Measurements from ENCODE around the gene CAMSAP1.

DNA sequence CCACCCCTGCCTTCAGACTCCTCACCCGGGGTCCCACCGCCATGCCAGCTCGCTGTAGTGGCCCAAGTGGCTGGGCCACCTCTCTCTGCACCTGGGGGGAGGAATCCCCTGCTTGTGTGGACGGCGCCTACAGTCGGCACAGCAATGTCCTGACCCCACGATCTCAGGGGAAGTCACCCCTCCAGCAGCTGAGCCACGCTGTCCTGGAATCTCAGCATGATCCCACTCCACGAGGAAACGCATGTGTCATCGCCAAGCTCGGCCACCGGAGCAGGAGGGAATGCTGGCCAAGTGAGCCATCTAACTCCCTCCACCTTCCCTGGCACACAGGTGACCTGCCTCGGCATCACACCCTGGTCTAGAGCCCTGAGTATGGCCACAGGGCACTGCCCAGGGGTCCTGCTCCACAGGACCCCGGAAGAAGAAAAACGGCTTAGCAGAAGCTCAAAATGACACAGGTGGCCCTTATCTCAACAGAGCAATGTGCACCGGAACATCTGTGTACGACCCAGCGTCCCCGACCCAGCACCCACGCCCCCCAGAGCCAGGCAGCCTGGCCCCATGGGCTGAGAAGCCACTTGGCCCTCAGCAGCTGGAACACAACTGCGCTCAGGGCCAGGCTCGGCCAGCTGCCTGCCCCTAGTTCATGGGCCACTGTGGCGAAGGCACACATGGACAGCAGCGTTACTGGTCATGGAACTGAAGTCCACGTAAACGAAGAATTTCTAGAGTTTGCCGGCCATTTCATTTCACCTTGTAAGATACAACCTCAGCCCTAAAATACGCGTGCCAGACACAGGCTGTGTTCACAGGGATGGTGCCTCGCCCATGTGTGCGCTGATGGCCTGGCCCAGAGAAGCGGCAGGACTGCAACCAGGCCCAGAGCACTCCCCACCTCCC is 23.4 kb upstream of the CAMSAP1 start:
- no peak for TF ChIP-seq POLR2A (IDR thresholded peaks at IDR 0.05; ENCODE audit: low read depth, low read length)
- no peak for TF ChIP-seq POLR2AphosphoS5 (IDR thresholded peaks at IDR 0.05; ENCODE audit: low read depth, low read length)

All from GM12891 (cell line).